DOHH2 (cell line): Measurements from ENCODE around the gene ARRB1.

Source experiments
- H3F3A ChIP-seq: fragments of 200-600 bp; sonication (generic), shearing (Covaris generic); 2 replicates; pipeline ENCODE4 v1.6.0; 2016; ENCODE audit warnings: antibody characterized with exemption, mild to moderate bottlenecking; ENCODE audit not compliant: control insufficient read depth, insufficient read depth
- H3K27ac ChIP-seq: fragments of 200-600 bp; sonication (generic); 2 replicates; pipeline ENCODE4 v1.5.1; 2014; ENCODE audit warnings: low read depth, mild to moderate bottlenecking, low read length, moderate library complexity
- H3K27me3 ChIP-seq: fragments of 200-600 bp; sonication (generic); 2 replicates; pipeline ENCODE4 v1.6.1; 2014; ENCODE audit warnings: mild to moderate bottlenecking, low read length, mixed read lengths; ENCODE audit not compliant: control insufficient read depth
- H3K36me3 ChIP-seq: fragments of 200-600 bp; sonication (generic); 2 replicates; pipeline ENCODE4 v1.6.1; 2014; ENCODE audit warnings: mild to moderate bottlenecking, low read length, moderate library complexity, mixed read lengths; ENCODE audit not compliant: control insufficient read depth
- H3K4me1 ChIP-seq: fragments of 200-600 bp; sonication (generic); 2 replicates; pipeline ENCODE4 v1.6.1; 2014; ENCODE audit warnings: mild to moderate bottlenecking, low read length, mixed read lengths; ENCODE audit not compliant: control insufficient read depth
- H3K4me2 ChIP-seq: fragments of 200-600 bp; sonication (generic); 2 replicates; pipeline ENCODE4 v1.6.0; 2014; ENCODE audit warnings: mild to moderate bottlenecking, low read length, moderate library complexity
- H3K4me3 ChIP-seq: fragments of 200-600 bp; sonication (generic); 2 replicates; pipeline ENCODE4 v1.5.1; 2014; ENCODE audit warnings: mild to moderate bottlenecking, low read length, mixed read lengths
- H3K79me2 ChIP-seq: fragments of 200-600 bp; sonication (generic); 2 replicates; pipeline ENCODE4 v1.6.1; 2014; ENCODE audit warnings: mild to moderate bottlenecking, low read length, mixed read lengths; ENCODE audit not compliant: control insufficient read depth
- H3K9me2 ChIP-seq: fragments of 200-600 bp; sonication (generic); replicated peaks from 2 replicates; pipeline ENCODE4 v1.6.1; 2014; ENCODE audit warnings: mild to moderate bottlenecking, low read length, mixed read lengths; ENCODE audit not compliant: control insufficient read depth
- H3K9me3 ChIP-seq: fragments of 200-600 bp; sonication (generic); 2 replicates; pipeline ENCODE4 v1.6.1; 2014; ENCODE audit warnings: antibody characterized with exemption, low read length, mixed read lengths; ENCODE audit not compliant: control insufficient read depth, insufficient read depth
- H4K20me1 ChIP-seq: fragments of 200-600 bp; sonication (generic); 2 replicates; pipeline ENCODE4 v1.6.0; 2014; ENCODE audit warnings: low read depth, mild to moderate bottlenecking, antibody characterized with exemption, low read length, moderate library complexity; ENCODE audit not compliant: control insufficient read depth, insufficient read depth
- CTCF ChIP-seq: fragments of 200-600 bp; sonication (generic); IDR thresholded peaks from one replicate; pipeline ENCODE4 v1.5.1; 2014; ENCODE audit warnings: antibody characterized with exemption, mild to moderate bottlenecking, low read depth, low read length; ENCODE audit not compliant: poor library complexity, severe bottlenecking
- EZH2phosphoT487 ChIP-seq: fragments of 200-600 bp; sonication (generic); IDR thresholded peaks from 2 replicates; pipeline ENCODE4 v1.6.1; 2017; ENCODE audit warnings: borderline replicate concordance, mild to moderate bottlenecking, antibody characterized with exemption, low read length, moderate library complexity, mixed read lengths

The ARRB1 gene

GRCh38 chr11:75236062-75236461, 115.4 kb downstream of the ARRB1 start:
- Histone ChIP-seq H3K4me3 (no peak overlapping the region), H3K36me3 (no peaks in the 10 kb centered on the region), H3K4me2 (no peak overlapping the region), H4K20me1 (no peaks in the 10 kb centered on the region), H3F3A (no peaks in the 10 kb centered on the region), H3K9me3 (no peaks in the 10 kb centered on the region), H3K27me3 (no peaks in the 10 kb centered on the region), H3K27ac (no peak overlapping the region), H3K4me1 (no peaks in the 10 kb centered on the region), H3K9me2 (no peaks in the 10 kb centered on the region), H3K79me2 (no peaks in the 10 kb centered on the region)
- TF ChIP-seq EZH2phosphoT487 (no peak), CTCF (no peak)

GRCh38 chr11:75233754-75234172, 117.7 kb downstream of the ARRB1 start:
- no peaks in the 10 kb centered on the region for H3K36me3 ChIP-seq
- no peaks in the 10 kb centered on the region for H3K9me3 ChIP-seq
- no peaks in the 10 kb centered on the region for H3F3A ChIP-seq
- no peak overlapping the region for H3K27ac ChIP-seq
- no peaks in the 10 kb centered on the region for H3K4me1 ChIP-seq
- no peaks in the 10 kb centered on the region for H4K20me1 ChIP-seq
- H3K27me3 ChIP-seq = no peaks in the 10 kb centered on the region
- TF ChIP-seq CTCF (no peak), EZH2phosphoT487 (no peak)
- H3K79me2 ChIP-seq = no peaks in the 10 kb centered on the region
- no peaks in the 10 kb centered on the region for H3K9me2 ChIP-seq
- no peak overlapping the region for H3K4me3 ChIP-seq
- no peak overlapping the region for H3K4me2 ChIP-seq

- no peak overlapping the region for H3K4me3 ChIP-seq
- no peaks in the 10 kb centered on the region for H3K9me2 ChIP-seq
- H3K36me3 ChIP-seq = no peaks in the 10 kb centered on the region
- H3K79me2 ChIP-seq = no peaks in the 10 kb centered on the region
- no peaks in the 10 kb centered on the region for H3F3A ChIP-seq
- H3K9me3 ChIP-seq = no peaks in the 10 kb centered on the region
- no peak overlapping the region for H3K27ac ChIP-seq
- no peaks in the 10 kb centered on the region for H4K20me1 ChIP-seq
- no peak overlapping the region for H3K4me2 ChIP-seq
- no peak for TF ChIP-seq EZH2phosphoT487
- TF ChIP-seq CTCF = no peak
- no peaks in the 10 kb centered on the region for H3K27me3 ChIP-seq
- H3K4me1 ChIP-seq = no peaks in the 10 kb centered on the region
Observed at GRCh38 chr11:75230621-75231020, 120.8 kb downstream of the ARRB1 start.

- Histone ChIP-seq H3K9me3 (no peaks in the 10 kb centered on the region), H3K79me2 (no peaks in the 10 kb centered on the region), H3K27me3 (no peaks in the 10 kb centered on the region), H4K20me1 (no peaks in the 10 kb centered on the region), H3K27ac (no peak overlapping the region), H3K36me3 (no peaks in the 10 kb centered on the region), H3K4me1 (no peaks in the 10 kb centered on the region), H3K9me2 (no peaks in the 10 kb centered on the region), H3K4me2 (no peak overlapping the region), H3K4me3 (no peak overlapping the region), H3F3A (no peaks in the 10 kb centered on the region)
- TF ChIP-seq EZH2phosphoT487 (no peak), CTCF (no peak)
Observed at GRCh38 chr11:75229466-75229865, 122.0 kb downstream of the ARRB1 start.
